SHP77 treated with DMSO at 0.1 percent for 48 hours (cell line): Measurements from ENCODE around the gene PLCH1.

Source experiments
- DNase-seq: peaks from one replicate; lab custom pipeline; 2025; lab: John Stamatoyannopoulos, UW

PLCH1 gene

DNA sequence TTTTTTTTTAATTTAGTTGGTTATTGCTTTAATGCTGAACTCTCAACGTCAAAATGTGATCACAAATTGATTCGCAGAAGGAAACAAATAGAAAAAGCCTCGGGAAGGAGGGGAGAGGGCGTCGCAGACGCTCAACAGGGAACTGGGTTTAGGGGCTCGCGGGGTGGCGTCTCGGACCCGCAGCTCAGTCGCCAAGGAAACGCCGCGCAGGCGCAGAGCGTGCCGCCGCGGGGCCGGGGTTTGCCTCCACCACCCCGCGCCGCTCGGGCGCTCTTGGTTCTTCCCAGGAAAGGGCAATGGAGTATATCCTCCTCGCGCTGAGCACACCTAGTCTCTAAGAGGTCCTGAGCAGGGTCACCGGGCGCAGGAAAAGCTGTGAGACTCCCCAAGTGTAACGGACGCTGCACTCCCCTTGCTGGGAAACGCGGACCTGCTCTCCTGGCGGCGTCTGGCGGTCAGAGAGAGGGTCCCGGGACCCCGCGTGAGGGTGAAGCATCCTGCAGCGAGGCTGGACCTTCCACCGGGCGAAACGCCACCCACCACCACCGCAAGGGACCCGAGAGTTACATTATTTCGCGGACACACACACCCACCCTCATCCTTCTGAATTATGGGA, 753 bp downstream of the PLCH1 start:
- no peak for DNase-seq

DNA sequence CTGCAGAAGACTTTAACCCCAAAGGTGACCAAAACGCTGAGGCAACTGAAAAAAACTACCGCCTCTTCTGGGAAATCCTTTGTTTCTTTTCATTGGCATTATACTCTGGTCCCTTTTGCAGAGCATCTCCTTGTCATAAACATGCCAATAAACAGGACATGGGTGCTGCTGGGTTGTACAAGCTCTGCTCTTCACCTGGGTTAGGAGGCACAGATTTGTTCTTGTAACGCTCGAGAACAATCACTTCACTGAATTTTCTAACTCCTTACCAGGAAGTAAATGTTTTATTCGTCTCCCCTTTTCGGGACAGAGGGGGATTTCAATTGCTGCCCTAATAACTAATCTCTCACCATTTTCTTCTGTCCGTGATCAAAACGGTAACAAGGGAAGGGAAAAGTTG, 1.3 kb downstream of the PLCH1 start:
- no peak for DNase-seq

DNA sequence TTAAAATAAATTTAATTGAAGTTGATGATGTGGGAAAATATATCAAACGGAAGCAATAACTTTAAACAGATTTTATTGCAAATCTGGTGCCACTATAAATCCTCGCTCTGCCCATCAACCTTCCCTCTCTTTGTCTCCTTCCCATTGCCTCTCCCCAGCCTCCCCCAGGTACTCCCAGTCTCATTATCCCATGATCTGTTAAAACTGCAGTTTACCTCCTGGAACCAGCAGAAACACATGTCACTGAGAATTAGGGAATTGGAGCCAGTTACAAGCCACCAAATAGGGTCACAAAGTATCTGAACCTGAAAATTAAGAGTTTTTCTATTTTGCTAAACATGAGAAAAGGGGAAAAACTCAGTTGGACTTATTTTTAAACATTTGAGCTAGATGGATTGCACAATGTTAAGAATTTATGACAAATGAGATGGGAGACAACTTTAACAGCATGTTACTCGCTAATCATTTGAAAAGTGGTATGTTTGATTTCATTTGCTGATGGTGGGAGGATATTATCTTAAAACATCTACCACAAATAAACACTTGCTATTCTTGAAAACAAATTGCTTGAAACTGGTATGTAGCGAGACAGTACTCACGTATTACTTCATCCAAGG, 2.4 kb downstream of the PLCH1 start:
- DNase-seq = no peak

DNA sequence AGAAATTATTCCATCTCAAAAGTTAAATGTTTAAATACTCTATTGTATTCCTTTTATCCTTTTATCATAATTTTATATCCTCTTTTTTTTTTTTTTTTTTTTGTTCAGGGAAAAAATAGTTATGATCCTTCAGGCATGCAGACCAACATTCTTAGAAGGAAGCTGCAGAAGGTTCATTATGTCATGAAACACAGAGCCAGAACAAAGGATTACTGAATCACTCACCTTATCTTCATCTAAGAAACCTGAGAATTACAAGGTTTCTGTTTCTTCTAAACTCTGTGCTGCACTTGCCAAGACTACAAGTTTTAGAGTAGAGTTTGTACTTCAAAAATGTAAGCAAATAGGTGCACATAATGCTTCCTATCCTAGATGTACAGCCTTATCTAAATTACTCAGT, 3.3 kb downstream of the PLCH1 start:
- DNase-seq = no peak

DNA sequence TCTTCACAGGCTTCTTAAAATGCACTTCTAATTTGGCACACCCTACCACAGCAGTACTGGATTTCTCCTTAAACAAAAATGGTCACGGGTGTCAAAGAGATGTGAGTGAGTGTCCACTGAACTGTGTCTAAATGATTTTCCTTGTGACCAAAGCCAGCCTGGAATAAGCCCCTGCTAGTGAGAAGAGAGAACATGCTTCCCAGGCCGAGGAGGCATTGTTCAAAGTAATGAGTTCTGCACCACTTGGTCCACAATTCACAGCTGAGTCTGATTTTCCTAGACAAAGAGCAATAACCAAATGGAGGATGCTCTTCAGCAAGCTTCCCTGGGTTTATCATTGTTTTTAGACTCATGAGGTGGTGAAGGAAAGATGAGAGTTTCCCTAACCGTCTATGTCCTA, 3.8 kb downstream of the PLCH1 start:
- DNase-seq = no peak

DNA sequence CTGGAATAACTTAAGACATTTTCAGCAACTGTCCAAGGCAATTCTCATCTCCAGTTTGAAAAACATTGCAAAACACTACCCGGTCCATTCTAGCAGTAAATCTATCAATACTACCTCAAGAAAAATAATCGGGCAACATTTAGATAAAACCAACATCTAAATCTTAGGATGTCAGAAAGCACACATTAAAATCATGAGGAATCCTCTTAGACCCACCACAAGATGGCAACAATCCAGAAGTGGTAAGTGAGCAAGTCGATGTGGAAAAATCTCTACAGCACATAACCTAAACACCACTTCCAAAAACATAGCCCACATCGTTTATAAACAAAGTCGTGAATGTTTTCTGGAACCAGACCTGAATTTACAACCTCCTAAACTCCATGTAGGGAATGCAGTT, 5.7 kb downstream of the PLCH1 start:
- no peak for DNase-seq

DNA sequence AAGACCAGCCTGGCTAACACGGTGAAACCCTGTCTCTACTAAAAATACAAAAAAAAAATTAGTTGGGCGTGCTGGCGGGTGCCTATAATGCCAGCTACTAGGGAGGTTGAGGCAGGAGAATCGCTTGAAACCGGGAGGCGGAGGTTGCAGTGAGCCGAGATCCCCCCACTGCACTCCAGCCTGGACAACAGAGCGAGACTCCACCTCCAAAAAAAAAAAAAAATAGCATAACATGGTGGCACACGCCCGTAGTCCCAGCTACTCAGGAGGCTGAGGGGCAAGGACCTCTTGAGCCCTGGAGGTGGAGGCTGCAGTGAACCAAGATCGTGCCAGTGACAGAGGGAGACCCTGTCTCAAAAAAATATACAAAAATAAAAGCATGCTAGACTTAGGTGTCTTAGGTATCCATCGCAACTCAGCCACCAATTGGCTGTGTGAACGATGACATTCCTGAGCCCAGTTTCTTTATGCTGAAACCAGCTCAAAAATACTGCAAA, 6.2 kb downstream of the PLCH1 start:
- DNase-seq = no peak

DNA sequence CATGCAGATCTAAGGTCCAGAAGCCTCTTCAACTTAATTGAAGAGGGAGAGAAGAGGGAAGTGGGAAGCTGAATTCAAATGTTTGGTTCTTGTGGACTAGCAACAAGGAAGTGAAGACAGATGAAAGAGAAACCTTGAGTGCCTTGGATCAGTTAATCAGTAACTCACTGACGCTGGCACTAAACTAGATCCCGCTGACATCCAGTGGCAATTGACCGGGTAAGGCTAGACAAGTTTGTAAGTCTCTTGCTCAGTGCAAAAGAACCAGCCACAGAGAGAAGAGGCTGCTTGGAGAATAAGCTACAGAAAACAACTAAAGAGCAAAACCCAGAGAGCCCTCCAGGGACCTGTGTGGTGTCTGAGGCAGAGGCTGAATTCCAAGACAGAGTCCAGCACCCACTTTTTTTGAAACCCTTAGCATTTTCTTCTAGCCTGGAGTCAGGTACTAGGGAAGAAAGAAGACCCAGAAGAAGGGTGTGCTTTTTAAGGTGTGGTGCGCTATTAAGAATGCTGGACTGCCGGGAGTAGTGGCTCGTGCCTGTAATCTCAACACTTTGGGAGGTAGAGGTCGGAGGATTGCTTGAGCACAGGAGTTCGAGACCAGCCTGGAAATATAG, 6.9 kb downstream of the PLCH1 start:
- DNase-seq = no peak

DNA sequence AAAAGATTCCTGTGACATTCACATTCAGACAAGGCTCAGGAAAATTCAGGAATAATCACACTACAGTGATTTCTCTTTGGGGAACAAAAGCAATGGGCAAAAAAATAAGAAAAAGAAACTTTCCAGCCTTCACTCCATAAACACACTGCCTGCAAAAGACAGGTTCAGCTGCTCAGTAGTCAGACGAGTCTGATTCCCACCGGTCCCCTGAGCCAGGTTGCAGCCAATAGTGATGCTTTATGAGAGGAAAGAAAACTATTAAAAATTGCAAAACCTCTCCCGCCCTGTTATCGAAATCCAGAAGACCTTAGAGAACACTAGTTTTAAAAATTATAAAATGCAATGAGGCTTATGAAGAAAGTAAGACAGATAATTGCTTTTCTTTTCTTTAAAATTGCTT, 8.5 kb downstream of the PLCH1 start:
- no peak for DNase-seq

DNA sequence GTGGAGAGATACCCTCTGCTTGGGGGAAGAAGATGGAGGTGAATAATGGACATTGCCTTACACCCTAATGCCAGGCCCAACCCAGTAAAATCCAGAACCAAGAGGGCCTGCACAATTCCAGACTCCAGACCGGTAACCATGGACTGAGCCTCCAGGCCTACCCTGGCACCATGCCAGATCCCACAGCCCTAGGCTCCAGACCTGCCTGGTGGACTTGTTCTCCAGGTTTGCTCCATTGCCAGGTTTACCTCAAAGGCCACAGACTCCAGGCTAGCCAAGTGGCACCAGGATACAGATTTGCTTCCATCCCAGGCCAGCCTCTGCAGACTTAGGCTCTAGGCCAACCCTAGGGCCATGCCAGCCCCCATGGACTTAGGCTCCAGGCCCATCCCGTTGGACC, 14.0 kb downstream of the PLCH1 start:
- DNase-seq = no peak

DNA sequence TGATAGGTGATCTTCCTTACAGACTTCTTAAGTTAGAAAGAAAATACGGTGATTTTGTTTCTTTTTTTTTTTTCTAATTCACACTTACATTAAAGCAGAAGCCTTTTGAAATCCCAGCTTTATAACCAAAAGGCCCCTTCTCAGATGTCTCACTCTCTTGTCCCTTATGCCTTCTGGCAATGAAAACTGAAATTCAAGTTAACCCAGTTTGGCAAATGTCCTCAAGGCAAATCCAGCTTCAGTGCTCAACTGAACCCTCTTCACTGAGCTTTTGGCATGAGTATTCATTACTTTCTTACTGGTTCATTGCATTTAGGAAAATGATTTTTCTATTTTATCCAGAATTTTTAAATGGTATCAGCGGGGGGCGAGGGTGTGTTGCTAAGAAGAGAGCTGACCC, 17.0 kb downstream of the PLCH1 start:
- no peak for DNase-seq

DNA sequence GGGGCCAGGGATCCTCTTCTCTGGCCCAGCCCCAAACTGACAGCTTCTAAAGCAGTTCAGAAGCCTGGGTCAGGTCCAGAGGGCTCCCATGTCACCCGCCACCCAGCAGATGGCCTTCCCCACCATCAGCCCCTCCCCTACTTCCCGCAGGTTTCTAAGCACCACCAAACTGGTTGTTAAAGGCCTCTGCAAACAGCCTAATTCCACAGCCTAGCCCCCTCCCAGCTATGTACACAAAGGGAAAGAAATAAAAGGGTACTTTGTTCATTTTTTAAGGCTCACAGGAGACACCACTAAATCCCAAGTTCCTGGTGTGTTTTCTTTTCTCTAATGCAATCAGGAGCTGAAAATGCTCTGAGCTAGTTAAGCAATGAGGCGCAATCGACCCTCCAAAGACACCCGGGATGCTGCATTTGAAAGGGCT, 30.6 kb downstream of the PLCH1 start:
- DNase-seq = no peak

DNA sequence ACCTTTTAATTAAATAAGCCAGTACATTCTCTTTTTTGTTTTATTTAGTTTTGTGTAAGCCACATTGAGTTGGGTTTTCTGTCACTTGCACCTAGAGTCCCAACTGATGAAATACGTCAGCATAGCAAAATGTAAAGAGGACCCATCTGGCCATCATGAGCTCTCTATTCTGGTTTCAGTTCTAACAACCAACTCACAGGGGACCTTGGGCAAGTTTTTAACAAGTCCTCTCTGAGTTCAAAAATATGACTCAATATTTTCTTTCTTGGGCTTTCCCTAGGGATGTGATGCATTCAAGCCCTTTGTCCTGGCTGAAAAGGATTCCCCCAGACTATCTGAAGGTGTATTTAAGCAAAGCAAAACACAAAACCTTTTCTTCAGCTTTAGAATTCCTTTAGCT, 32.9 kb downstream of the PLCH1 start:
- no peak for DNase-seq

DNA sequence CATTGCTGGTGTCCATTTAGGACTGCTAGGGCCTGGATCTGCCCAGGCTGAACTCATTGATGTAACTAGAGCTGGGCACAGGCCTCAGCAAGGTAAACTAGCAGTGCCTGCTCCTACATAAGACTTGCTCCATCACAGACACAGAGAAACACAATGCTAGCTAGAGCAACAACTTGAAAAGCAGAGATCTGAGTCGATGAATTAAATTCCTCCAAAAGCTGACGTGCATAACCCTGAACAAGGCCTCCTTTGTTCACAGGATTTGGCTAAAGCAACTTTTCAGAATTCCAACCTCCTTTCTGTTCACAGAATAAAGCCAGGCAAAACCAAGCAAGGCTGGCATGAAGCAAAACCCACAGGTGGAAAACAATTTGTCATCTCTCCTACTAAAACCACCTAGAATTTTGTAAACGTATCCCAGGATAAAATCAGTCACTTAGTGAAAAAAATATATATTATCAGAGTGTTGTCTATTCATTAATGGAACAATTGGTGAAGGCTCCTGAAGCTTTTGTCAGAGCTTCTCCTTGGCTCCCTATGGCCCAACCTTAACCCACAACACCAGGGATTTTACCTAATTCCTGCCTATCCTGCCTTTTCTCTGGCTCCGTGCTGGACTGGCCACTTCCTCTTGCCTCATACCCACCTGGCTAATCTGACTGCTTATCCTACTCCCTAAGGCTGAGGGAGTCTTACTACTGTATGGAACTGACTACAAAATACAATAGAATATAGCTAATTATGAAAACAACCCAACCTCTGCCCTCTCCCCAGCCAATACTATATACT, 39.9 kb downstream of the PLCH1 start:
- DNase-seq = no peak

DNA sequence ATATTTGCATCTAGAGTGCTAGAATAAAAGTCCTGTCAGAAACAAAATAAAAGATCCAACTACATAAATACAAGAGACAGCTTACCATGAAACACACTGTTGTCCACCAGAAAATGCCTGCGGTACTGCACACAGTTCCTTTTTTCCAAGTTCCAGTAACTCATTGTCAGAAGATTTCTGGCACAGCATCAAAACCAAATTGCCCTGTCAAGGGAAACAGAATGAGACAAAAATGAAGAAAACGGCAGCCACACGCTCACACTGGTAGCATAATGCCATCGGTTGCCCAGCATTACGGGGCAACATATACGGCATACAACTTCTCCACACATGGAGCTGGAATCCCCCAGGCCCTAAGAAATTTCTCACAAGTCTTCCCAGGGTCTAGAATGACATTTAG, 40.8 kb downstream of the PLCH1 start:
- no peak for DNase-seq

DNA sequence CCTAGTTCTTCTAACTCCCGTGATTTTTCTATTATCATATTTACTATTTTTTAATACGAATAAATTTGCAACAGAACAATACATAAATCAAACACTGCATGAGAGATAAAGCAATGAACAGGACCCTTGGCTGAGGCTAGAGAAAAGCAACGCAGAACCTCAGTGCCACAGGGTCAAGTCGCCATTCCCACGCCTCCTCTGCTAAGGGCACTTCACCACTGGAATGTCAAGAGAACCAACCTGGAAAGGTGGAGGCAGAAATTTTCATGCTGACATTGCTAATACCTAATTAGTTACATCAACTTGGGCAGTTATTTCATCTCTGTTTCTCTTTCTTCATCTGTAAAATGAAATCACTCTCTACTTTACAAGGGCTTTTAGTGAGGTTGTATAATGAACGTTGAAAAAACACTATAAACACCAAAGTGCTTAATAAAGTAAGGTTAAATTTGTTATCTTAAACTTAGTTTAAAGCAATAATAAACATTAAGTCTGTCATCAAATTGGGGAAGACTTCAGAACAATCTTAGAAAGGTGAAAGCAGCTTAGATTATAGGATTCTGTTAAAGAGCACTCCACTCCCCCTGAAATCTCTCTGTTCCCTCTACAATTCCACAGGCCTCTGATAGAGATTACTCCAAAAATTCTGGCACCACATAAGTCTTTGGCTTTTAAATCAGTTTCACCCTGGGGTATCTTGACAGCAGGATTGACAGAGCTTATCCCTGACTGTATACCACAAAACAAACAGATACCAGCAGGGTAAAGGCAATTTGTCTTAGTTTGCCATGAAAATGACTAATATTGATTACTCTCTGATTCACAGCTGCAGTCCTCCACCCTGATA, 41.9 kb downstream of the PLCH1 start:
- no peak for DNase-seq

DNA sequence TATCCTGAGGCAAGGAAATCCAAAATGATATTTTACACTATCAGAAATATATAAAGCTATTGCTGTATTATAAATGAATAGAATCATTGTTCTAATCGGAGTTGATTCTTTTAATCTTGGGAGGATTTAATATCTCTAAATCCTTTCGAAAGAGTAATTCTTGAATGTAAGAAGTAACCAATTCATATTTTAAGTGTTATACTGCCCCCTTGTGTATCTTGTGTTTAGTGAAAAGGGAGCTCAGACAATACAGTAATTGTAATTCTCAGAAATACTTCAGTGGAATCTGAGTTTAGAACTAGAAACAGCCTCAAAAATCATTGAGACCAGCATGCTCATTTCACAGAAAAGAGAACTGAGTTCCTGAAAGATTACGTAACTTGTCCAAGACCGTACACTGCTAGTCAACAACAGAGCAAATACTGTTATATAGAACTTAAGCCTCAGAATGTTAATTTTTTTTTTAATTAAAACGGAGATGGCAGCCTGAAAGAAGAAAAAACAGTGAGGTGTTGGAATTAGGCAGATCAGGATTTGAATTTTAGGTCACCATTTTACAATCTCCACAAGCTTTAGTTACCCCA, 42.9 kb downstream of the PLCH1 start:
- DNase-seq = peak; percentile 47

DNA sequence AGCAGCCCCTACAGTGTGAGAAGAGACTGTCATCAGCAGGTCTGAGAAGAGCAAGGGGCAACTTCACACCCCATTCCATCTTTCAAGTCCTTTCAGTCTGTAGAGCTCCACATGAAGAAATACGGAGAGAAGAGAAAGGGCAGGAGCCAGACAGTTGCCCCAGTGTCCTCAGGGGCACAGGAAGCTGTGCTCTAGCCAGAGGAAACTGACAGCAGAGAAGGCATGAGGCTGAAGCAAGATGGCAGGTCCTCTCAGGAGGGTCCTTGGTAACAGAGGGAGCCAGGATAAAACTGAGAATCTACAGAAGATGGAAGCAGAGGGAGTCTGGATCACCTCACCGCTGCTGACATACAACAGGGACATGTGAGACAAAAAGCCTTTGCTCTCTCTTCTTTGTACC, 47.3 kb downstream of the PLCH1 start:
- DNase-seq = no peak

DNA sequence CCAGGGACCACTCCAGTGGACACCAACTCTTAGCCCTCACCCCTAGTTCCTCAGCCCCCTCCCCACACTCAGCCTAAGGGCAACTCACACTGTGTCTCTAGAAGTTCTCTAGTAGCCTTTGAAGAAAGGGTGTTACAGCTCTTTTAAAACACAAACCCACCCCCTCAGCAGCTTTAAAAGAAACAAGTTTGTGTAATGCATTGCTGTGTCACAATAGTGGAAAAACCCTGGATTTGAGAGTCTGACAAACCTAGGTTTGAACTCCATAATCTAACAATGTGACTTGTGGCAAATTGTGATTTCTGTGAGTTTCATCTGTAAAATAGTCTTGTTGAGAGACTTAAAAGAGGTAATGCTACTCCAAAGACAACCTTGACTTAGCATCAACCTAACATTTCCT, 54.0 kb downstream of the PLCH1 start:
- DNase-seq = no peak

DNA sequence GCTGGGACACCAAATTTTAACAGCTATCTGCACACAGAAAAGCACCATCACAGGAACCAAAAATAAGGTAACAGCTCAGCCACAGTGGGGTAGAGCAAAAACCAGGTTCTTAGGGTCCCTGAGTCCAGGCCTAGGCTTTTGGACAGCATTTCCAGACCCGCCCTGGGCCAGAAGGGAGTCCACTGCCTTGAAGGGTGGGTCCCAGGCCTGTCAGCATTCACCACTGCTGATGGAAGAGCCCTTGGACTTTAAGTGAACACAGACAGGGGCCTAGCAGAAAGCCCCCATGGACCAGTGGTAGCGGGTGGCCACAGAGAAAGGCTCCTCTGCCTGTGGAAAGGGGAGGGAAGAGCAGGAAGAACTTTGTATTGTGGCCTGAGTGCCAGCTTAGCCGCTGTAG, 56.4 kb downstream of the PLCH1 start:
- no peak for DNase-seq

DNA sequence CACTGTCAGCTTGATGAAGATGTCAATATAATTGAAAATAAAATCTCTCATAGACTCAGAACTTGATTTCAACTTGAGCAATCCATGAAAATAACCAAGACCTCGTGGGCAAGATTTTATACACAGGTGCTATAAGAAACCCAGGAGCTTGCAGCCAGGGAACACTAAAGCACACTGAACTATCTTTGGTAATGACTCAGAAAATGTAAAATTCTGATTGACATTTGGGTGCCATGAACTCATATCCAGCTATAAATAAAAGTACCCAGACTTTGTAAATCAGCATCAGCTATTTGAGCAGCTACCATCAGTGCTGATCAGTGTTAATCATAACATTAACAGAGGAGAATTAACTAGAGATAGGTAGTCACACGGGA, 61.5 kb downstream of the PLCH1 start:
- no peak for DNase-seq
